Peyer's patch (tissue), 4 donors: ENCODE results near the gene TIMM22. TPM values are rescaled to one million over a fixed set of nuclear protein-coding genes. Genes with fewer than 3 reads are reported as not detected.

Experiments used
- DNase-seq, 3 donors: peaks; one replicate each; pipeline ENCODE4 v3.0.0-alpha.2; 2017 to 2019
- H3K27ac ChIP-seq, 4 donors: fragments of 200-600 bp; sonication (generic); one replicate each; pipeline ENCODE4 v1.5.1; 2016 to 2019
- H3K27me3 ChIP-seq, 2 donors: fragments of 200-600 bp; sonication (generic); one replicate each; pipeline ENCODE4 v1.5.1; 2019
- H3K36me3 ChIP-seq, 3 donors: fragments of 200-600 bp; sonication (generic); one replicate each; pipeline ENCODE4 v1.5.1; 2016 to 2019
- H3K4me1 ChIP-seq, 4 donors: fragments of 200-600 bp; sonication (generic); one replicate each; pipeline ENCODE4 v1.5.1; 2016 to 2019
- H3K4me3 ChIP-seq, 4 donors: fragments of 200-600 bp; sonication (generic); 1 replicate in 3 of 4; 2 replicates in 1 of 4; pipeline ENCODE4 v1.5.1; 2016 to 2019; ENCODE audit warnings: mild to moderate bottlenecking in 1 of 4
- H3K9me3 ChIP-seq, 4 donors: fragments of 200-600 bp; sonication (generic); one replicate each; pipeline ENCODE4 v1.5.1; 2016 to 2019; ENCODE audit warnings: mild to moderate bottlenecking in 1 of 4
- CTCF ChIP-seq, 6 experiments: fragments of 450-650 bp in 4 of 6; fragments of 200-600 bp in 2 of 6; sonication (generic) in 1 of 6; IDR thresholded peaks; one replicate each; pipeline ENCODE4 v1.5.1; 2017 to 2019; ENCODE audit warnings: antibody characterized with exemption in 6 of 6, mild to moderate bottlenecking in 3 of 6, moderate library complexity in 1 of 6
- POLR2A ChIP-seq, 2 donors: fragments of 450-650 bp; IDR thresholded peaks; one replicate each; pipeline ENCODE4 v1.5.1; 2017; ENCODE audit warnings: antibody characterized with exemption in 2 of 2, mild to moderate bottlenecking in 2 of 2, moderate library complexity in 2 of 2
- total RNA-seq, 4 donors: library from RNA; depleted of rRNA; stranded (reverse); fragments of >200 nt; gene quantifications; one replicate each; pipeline ENCODE4 v1.1.0, GENCODE V29; 2016

The TIMM22 gene
- total RNA-seq, 4 donors from 2014 or later: 9.0 to 18.2 (median 11.2) TPM

GRCh38 chr17:1033503-1033902, 36.6 kb downstream of the TIMM22 start:
- Histone ChIP-seq H3K27me3 (no peaks in the 10 kb centered on the region), H3K4me1 (peaks cover 0 to 15% (median 0%) of the 10 kb centered on the region in 4 donors), H3K27ac (peak overlapping the region in 1 of 4 donors; percentile 17), H3K9me3 (no peaks in the 10 kb centered on the region), H3K36me3 (peaks cover 0 to 32% (median 0%) of the 10 kb centered on the region in 3 donors), H3K4me3 (no peak overlapping the region)
- DNase-seq: peak in 1 of 3 donors; percentile 61
- TF ChIP-seq POLR2A (IDR thresholded peaks at IDR 0.05) (no peak), CTCF (IDR thresholded peaks at IDR 0.05) (no peak)

- Histone ChIP-seq H3K9me3 (no peaks in the 10 kb centered on the region), H3K4me3 (no peak overlapping the region), H3K36me3 (peaks cover 0 to 42% (median 0%) of the 10 kb centered on the region in 3 donors), H3K4me1 (peaks cover 0 to 19% (median 0%) of the 10 kb centered on the region in 4 donors), H3K27me3 (no peaks in the 10 kb centered on the region), H3K27ac (no peak overlapping the region)
- DNase-seq: no peak
- TF ChIP-seq POLR2A (IDR thresholded peaks at IDR 0.05): no peak
- no peak for TF ChIP-seq CTCF (IDR thresholded peaks at IDR 0.05)
Observed at GRCh38 chr17:1034652-1035210, 37.8 kb downstream of the TIMM22 start.

- Histone ChIP-seq H3K9me3 (no peaks in the 10 kb centered on the region), H3K27me3 (no peaks in the 10 kb centered on the region), H3K27ac (peak overlapping the region in 1 of 4 donors; percentile 9), H3K36me3 (peaks cover 0 to 50% (median 0%) of the 10 kb centered on the region in 3 donors), H3K4me1 (peaks cover 0 to 22% (median 0%) of the 10 kb centered on the region in 4 donors), H3K4me3 (no peak overlapping the region)
- no peak for TF ChIP-seq CTCF (IDR thresholded peaks at IDR 0.05)
- no peak for TF ChIP-seq POLR2A (IDR thresholded peaks at IDR 0.05)
- DNase-seq: no peak
Observed at GRCh38 chr17:1035546-1036170, 38.7 kb downstream of the TIMM22 start.

GRCh38 chr17:1036171-1036844, 39.4 kb downstream of the TIMM22 start:
- no peaks in the 10 kb centered on the region for H3K27me3 ChIP-seq
- no peak for DNase-seq
- TF ChIP-seq CTCF (IDR thresholded peaks at IDR 0.05) (no peak), POLR2A (IDR thresholded peaks at IDR 0.05) (no peak)
- peak overlapping the region in 1 of 4 donors; percentile 9 for H3K27ac ChIP-seq
- no peaks in the 10 kb centered on the region for H3K9me3 ChIP-seq
- peaks cover 0 to 57% (median 0%) of the 10 kb centered on the region in 3 donors for H3K36me3 ChIP-seq
- peaks cover 0 to 22% (median 0%) of the 10 kb centered on the region in 4 donors for H3K4me1 ChIP-seq
- H3K4me3 ChIP-seq: no peak overlapping the region

GRCh38 chr17:1036845-1037237, 39.9 kb downstream of the TIMM22 start:
- Histone ChIP-seq H3K4me3 (no peak overlapping the region), H3K27me3 (no peaks in the 10 kb centered on the region), H3K4me1 (peaks cover 0 to 22% (median 0%) of the 10 kb centered on the region in 4 donors), H3K9me3 (no peaks in the 10 kb centered on the region), H3K36me3 (peaks cover 0 to 61% (median 0%) of the 10 kb centered on the region in 3 donors), H3K27ac (no peak overlapping the region)
- no peak for TF ChIP-seq POLR2A (IDR thresholded peaks at IDR 0.05)
- no peak for TF ChIP-seq CTCF (IDR thresholded peaks at IDR 0.05)
- no peak for DNase-seq
